HG03108 (cell line): ENCODE data around the gene RPA1.
A peak's percentile ranks its signal among the peaks of the same experiment; 100 is the strongest.
"Not testable (repeated sequence)": the region's sequence is repeated elsewhere in the genome, so short reads cannot be mapped to it uniquely, and the experiment has no call there.

Source experiments
- ATAC-seq: cut with Tn5 transposase; IDR thresholded peaks from one replicate; pipeline ENCODE4 v1.9.1; 2021; ENCODE audit warnings: moderate library complexity; ENCODE audit not compliant: unreplicated experiment

The RPA1 gene

GRCh38 chr17:1829592-1830257, at the start of gene RPA1, which contains the start of gene SMYD4:
Gene RPA1 (plus strand): TSS chr17:1830005. CDS start chr17:1830094, 89 bp downstream.
Gene SMYD4 (minus strand): TSS chr17:1829902. CDS start chr17:1827994, 1,908 bp downstream.
- peak; percentile 80 for ATAC-seq

GRCh38 chr17:1782171-1782567, 47.6 kb upstream of the RPA1 start:
- ATAC-seq, result no peak

GRCh38 chr17:1783271-1783670, 46.5 kb upstream of the RPA1 start:
- no peak for ATAC-seq

GRCh38 chr17:1783834-1784611, 45.8 kb upstream of the RPA1 start:
- no peak for ATAC-seq

- ATAC-seq, result no peak
These were observed 43.9 kb upstream of the RPA1 start for GRCh38 chr17:1785930-1786329.

- ATAC-seq, result no peak
These were observed 43.1 kb upstream of the RPA1 start for GRCh38 chr17:1786708-1787107.

GRCh38 chr17:1787301-1787902, 42.4 kb upstream of the RPA1 start:
- ATAC-seq, result no peak

GRCh38 chr17:1789936-1790335, 39.9 kb upstream of the RPA1 start:
- no peak for ATAC-seq

- ATAC-seq, result no peak
These were observed 37.0 kb upstream of the RPA1 start for GRCh38 chr17:1792495-1793446.

- ATAC-seq, result no peak
These were observed 36.4 kb upstream of the RPA1 start for GRCh38 chr17:1793447-1793806.

- no peak for ATAC-seq
These were observed 33.0 kb upstream of the RPA1 start for GRCh38 chr17:1796800-1797199.

GRCh38 chr17:1797323-1797722, 32.5 kb upstream of the RPA1 start:
- ATAC-seq, result no peak

GRCh38 chr17:1797846-1798245, 32.0 kb upstream of the RPA1 start:
- not testable (repeated sequence) for ATAC-seq

- ATAC-seq, result no peak
These were observed 29.6 kb upstream of the RPA1 start for GRCh38 chr17:1800240-1800639.

GRCh38 chr17:1800712-1801111, 29.1 kb upstream of the RPA1 start:
- no peak for ATAC-seq

- no peak for ATAC-seq
These were observed 27.4 kb upstream of the RPA1 start for GRCh38 chr17:1802429-1802828.

- ATAC-seq, result no peak
These were observed 26.5 kb upstream of the RPA1 start for GRCh38 chr17:1803280-1803679.

- ATAC-seq, result no peak
These were observed 21.9 kb upstream of the RPA1 start for GRCh38 chr17:1807890-1808289.

GRCh38 chr17:1808644-1809043, 21.2 kb upstream of the RPA1 start:
- ATAC-seq, result no peak

- ATAC-seq, result not testable (repeated sequence)
These were observed 20.0 kb upstream of the RPA1 start for GRCh38 chr17:1809815-1810214.
